ENCODE results near the gene EPB41L5.

- TF ChIP-seq CTCF (IDR thresholded peaks at IDR 0.05) (no peak), POLR2AphosphoS5 (IDR thresholded peaks at IDR 0.05) (no peak)
Observed at GRCh38 chr2:120227111-120227991, 214.5 kb downstream of the EPB41L5 start.

Measured in upper lobe of left lung (tissue), 4 donors.